HG03460 (cell line): ENCODE results near the gene ARHGAP8.
"Not testable (repeated sequence)": the region's sequence is repeated elsewhere in the genome, so short reads cannot be mapped to it uniquely, and the experiment has no call there.

Experiments
- ATAC-seq: cut with Tn5 transposase; IDR thresholded peaks from one replicate; pipeline ENCODE4 v1.9.1; 2021; ENCODE audit not compliant: unreplicated experiment

ARHGAP8 gene

GRCh38 chr22:44738347-44738715 is 14.0 kb upstream of the ARHGAP8 start:
- no peak for ATAC-seq

DNA sequence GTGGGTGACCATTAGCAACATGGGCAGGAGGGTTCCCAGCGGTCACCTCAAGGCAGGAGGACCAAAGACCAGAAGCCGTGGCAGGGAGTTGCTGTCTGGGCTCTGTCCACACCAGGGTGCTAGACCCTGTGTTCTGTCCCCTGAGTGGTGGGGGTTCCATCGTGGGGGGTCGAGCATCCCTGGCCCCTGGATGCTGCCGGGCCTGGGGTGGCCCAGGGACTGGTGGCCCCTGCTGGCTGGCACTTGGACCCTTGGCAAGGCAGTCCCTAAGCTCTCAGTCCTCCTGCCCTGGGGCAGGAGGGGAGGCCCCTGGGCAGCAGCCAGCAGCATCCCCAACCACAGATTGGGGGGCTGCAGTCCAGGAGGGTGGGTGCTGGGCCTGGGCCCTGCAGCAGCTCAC is 13.4 kb upstream of the ARHGAP8 start:
- no peak for ATAC-seq

- ATAC-seq: not testable (repeated sequence)
Observed at GRCh38 chr22:44739666-44740065, 12.7 kb upstream of the ARHGAP8 start.

- no peak for ATAC-seq
Observed at GRCh38 chr22:44740307-44740706, 12.1 kb upstream of the ARHGAP8 start.

DNA sequence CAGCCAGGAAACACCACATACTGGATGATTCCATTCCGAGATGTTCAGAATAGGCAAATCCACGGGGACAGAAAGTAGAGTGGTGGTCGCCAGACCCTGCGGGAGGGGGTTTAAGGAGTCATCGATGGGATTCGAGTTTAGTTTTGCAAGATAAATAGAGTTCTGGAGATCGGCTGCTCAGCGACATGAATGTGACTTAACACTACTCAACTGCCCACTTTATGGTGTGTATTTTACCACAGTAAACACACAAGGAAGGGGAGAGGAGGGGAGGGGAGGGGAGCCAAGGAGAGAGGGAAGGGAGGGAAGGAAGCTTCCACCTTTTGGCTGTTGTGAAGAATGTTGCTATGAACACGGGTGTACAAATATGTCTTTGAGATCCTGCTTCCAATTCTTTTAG is 10.4 kb upstream of the ARHGAP8 start:
- ATAC-seq: no peak

DNA sequence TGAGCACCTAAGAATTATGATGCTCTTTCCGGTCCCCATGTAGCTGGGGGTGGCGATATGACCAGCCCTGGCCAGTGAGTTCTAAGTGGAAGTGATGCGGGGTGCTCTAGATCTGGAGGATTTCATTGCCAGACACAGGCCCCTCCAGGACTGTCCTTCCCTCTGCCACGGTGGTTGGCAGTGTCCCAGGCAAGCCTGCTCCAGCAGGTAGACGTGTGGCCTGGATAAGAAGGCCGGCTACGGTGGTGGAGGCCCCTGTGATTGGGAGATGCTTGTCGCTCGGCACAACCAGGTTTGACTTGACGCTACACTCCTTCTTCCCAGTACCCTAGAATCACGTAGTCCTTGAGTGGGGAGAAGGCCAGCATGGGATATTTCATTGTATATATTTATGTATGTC is 9.1 kb upstream of the ARHGAP8 start:
- ATAC-seq: no peak

- no peak for ATAC-seq
Observed at GRCh38 chr22:44743804-44744211, 8.6 kb upstream of the ARHGAP8 start.

DNA sequence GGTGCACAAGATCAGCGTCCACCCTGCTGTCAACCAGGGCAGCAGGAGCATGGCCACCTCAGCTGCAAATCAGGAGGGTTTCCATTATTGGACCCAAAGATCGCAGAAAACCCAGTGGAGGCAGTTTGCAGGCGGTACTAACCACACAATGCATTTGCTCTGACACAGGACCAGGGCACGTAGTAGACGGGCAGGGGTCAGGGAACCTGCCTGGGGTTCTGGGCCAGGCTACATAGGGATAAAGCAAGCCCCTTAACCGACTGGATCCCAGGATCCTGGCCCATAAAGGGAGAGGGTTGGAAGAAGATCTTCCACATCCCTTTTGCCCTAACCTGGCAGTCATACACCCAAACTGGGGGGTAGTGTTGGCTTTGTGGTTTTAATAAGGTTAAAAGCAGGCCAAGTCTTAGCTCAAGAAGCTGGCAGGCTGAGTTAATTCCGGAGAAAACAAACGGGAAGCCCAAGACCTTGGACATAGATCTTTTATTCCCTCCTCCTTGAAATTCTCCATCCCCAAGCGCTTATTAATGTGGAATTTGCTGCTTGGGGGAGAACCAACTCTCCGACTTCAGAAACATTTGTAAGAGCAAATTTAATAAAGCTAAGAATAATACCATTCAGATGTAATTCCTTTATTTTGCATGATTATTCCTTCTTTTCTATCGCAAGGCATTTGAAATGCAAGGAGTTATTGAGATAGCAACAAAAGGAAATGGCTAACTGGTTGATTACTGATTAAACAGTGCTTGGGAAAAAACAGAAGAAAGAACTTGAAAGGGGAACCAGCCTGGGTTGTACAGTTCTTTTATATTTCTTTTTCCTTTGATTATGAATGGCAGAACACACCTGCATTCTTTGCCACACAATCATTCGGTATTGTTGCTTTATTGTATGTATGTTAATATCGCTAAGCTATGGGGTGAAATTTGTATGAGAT is 6.3 kb upstream of the ARHGAP8 start:
- no peak for ATAC-seq

- ATAC-seq: not testable (repeated sequence)
Observed at GRCh38 chr22:44747784-44748127, 4.6 kb upstream of the ARHGAP8 start.

DNA sequence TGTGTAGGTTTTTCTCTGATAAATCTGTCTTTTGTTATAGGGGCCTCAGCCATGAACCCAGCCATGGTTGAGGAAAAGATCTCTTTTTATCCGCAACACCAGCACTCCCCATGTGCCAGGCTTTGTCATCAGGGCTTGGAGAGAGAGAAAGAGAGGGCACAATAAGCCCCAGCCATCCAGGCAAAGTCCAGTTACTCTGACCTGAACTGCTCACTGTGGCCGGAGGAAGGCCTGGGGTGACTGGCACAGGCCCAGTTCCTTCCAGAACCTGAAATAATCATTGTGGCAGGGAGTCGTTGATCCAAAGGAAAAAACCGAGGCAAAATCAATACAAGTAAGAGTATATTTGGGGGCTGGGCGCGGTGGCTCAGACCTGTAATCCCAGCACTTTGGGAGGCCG is 3.9 kb upstream of the ARHGAP8 start:
- no peak for ATAC-seq

GRCh38 chr22:44750481-44750880 is 1.9 kb upstream of the ARHGAP8 start:
- no peak for ATAC-seq

- no peak for ATAC-seq
Observed at GRCh38 chr22:44753189-44754042, 1.0 kb downstream of the ARHGAP8 start.

GRCh38 chr22:44754998-44755397 is 2.6 kb downstream of the ARHGAP8 start:
- no peak for ATAC-seq

- ATAC-seq: no peak
Observed at GRCh38 chr22:44755417-44755816, 3.0 kb downstream of the ARHGAP8 start.

- no peak for ATAC-seq
Observed at GRCh38 chr22:44755956-44756361, 3.6 kb downstream of the ARHGAP8 start.

DNA sequence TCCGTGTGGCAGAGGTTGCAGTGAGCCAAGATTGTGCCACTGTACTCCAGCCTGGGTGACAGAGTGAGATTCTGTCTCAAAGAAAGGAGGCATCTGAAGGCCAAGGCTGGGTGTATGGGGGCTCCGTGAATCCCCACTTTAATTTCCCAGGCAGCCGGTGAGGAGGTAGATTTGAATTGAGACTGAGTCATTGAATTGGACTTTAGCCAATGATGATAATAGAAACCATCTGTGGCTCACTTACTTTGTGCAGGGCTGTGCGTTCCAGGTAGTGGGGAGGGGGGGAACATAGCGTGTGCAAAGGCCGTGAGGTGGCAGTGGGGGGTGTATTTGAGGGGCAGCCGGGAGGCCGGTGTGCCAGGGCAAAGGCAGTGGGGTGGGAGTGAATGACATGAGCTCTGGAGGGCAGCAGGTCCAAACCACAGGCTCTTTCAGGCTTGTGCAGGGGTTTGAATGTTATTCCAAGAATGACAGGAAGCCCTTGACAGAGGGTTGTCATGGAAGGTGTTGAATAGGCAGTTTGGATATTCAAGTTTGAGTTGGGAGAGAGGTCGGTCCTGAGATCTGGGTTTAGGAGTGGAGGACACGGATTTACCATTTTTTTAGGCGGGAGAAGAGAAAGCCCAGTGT is 6.1 kb downstream of the ARHGAP8 start:
- ATAC-seq: no peak

DNA sequence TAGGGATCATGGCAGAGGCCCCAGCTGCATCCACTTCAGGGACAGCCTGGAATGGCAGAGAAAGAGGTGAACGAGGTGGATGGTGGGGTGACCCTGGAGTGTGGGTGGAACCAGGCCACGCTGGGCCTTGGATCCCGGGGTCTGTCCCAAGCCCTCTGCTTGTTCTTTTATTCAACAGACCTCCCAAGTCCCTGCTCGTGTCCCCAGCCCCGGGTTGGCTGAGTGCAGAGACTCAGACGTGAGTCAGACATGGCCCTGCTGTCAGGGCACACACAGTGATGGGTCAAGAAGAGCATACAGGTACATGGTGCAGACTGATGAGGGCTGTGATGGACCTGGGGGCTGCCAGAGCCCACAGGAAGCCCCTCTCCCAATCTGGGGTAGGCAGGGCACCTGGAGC is 6.6 kb downstream of the ARHGAP8 start:
- ATAC-seq: no peak

DNA sequence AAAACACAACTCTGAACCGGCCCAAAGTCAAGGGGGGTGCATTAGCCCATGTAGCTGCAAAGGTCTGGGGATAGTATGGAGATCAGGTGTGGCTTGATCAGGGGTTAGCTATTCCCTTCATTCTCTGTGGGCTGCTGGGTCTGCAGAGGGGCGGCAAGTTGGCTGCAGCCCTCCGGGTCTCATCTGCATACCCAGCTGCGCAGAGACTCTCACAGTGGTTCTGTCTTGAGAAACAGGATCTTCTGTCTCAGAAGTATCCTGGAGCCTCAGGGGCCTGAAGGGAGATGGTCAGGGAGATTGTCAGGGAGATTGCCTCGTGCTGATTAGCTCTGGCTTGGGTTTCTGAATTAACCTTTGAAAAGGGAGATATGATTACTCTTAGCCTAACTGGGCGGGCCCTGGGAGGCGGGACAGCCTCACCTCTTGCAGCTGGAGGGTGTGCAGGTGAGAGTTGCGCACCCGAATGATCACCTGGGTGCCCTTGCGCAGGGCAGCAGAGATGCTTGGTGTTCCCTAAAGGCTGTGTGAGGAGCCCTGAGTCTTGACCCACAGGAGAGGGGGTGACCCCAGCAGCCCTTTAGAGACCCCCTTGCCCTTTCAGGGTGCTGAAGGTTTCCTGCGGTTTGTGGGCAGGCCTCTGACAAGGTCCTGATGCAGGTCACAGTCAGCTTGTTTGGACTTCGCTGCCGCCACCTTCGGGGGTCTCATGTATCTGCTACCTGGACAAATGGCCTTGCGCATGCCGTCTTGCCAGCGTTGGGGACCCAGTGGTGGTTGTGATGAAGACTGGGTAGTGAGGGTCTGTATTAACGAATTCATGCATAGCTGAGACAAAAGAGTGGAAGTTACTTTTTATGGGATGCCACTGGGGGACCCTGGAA is 7.3 kb downstream of the ARHGAP8 start:
- ATAC-seq: no peak

DNA sequence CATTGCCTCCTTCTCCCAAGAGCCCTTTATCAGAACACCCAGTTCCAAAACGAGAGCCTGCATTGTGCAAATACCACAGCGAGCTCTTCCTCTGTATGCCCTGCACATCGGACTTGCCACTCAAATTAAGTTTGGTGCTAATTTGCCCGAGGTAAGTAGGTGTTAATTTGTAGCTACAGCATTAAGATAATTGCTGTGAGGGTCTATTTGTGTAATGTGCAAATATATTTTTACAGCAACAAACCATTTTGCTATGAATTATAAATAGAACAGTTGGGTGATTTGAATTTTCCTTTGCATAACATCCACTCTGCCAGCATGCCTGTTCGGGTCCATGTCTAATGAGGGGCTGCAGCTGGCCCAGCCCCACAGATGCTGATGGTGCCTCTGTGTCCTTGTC is 8.1 kb downstream of the ARHGAP8 start:
- no peak for ATAC-seq

DNA sequence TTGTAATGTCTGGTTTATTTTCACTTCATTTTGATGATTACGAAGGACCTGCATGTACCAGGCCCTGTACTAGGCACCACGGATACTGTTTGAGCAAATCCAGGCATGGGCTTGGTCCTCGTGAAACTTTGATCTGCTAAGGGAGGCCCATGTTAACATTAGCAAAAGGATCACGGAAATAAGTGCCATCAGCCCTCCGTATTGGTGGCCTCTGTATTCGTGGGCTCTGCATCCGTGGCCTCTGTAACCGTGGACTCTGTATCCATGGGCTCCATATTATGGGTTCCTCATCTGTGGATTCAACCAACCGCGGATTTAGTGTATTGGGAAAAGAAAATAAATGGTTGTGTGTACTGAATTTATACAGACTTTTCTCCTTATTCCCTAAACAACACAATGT is 8.7 kb downstream of the ARHGAP8 start:
- ATAC-seq: no peak

GRCh38 chr22:44764373-44764772 is 12.0 kb downstream of the ARHGAP8 start:
- ATAC-seq: no peak
